HepG2 (cell line): ENCODE measurements around the gene EPB41L2. TPM values are rescaled to one million over a fixed set of nuclear protein-coding genes. Genes with fewer than 3 reads are reported as not detected.

ENCODE experiments used
- ATAC-seq: fragments of 200-7000 bp; cut with Tn5 transposase; 3 replicates; pipeline ENCODE4 v1.9.1; 2020; ENCODE audit warnings: mild to moderate bottlenecking, moderate library complexity
- BruUV-seq: library from RNA; stranded (reverse); fragments of 400-500 nt; replicated peaks from 2 replicates; lab custom pipeline; 2021; lab: Mats Ljungman, UMichigan
- CTCF ChIA-PET: fragments of 300-600 bp; formaldehyde crosslinking; extraction: SDS; loops from one replicate; lab custom pipeline; 2021; ENCODE audit warnings: low total read pairs, inconsistent platforms, low intra/inter-chr PET ratio; lab: Yijun Ruan, JAX
- POLR2A ChIA-PET: fragments of 350-600 bp; sonication (Branson Sonifier 250); formaldehyde crosslinking; loops from one replicate; lab custom pipeline; 2020; ENCODE audit warnings: antibody characterized with exemption, inconsistent platforms; lab: Yijun Ruan, JAX
- DNase-seq: peaks from one replicate; pipeline ENCODE4 v3.0.0-alpha.2; 2015; ENCODE audit warnings: low spot score
- FAIRE-seq: peaks from 3 replicates; lab custom pipeline; 2011; peaks lifted over from hg19 to GRCh38; lab: Jason Lieb, UNC
- H2AFZ ChIP-seq: one replicate; pipeline ENCODE4 v1.6.1; 2011; ENCODE audit warnings: low read length, inconsistent platforms
- H3K27ac ChIP-seq: fragments of 300-600 bp; 3 replicates; pipeline ENCODE4 v1.8.0; 2011; ENCODE audit warnings: mixed run types, mild to moderate bottlenecking, mixed read lengths, low read length, inconsistent platforms; ENCODE audit not compliant: insufficient read depth; ENCODE audit errors: extremely low read length
- H3K27me3 ChIP-seq, 2 experiments: fragments of 200-600 bp in 1 of 2; 2 replicates in 1 of 2; 3 replicates in 1 of 2; pipeline versions ENCODE4 v1.6.0 to v1.8.0; 2011; ENCODE audit warnings: low read length in 2 of 2, mild to moderate bottlenecking in 2 of 2, moderate library complexity in 2 of 2, inconsistent platforms in 1 of 2; ENCODE audit not compliant: insufficient read depth in 2 of 2, control insufficient read depth in 1 of 2
- H3K36me3 ChIP-seq, 2 experiments: fragments of 200-600 bp in 1 of 2; replicated peaks in 1 of 2; 2 replicates in 1 of 2; 3 replicates in 1 of 2; pipeline versions ENCODE4 v1.5.1 to v1.8.0; 2011; ENCODE audit warnings: low read length in 2 of 2, inconsistent platforms in 1 of 2; ENCODE audit not compliant: insufficient read depth in 2 of 2, control insufficient read depth in 1 of 2
- H3K4me1 ChIP-seq: 2 replicates; pipeline ENCODE4 v1.5.1; 2012; ENCODE audit warnings: low read length, inconsistent platforms; ENCODE audit not compliant: insufficient read depth
- H3K4me2 ChIP-seq: 2 replicates; pipeline ENCODE4 v1.6.0; 2011; ENCODE audit warnings: low read depth, low read length, inconsistent platforms
- H3K4me3 ChIP-seq, 3 experiments: fragments of 200-600 bp in 1 of 3; sonication (generic), shearing (Covaris generic) in 1 of 3; replicated peaks in 1 of 3; 2 replicates each; pipeline ENCODE4 v1.5.1; 2011 to 2016; ENCODE audit warnings: low read length in 3 of 3, inconsistent platforms in 2 of 3, low read depth in 2 of 3, mild to moderate bottlenecking in 2 of 3, control low read depth in 1 of 3, mixed read lengths in 1 of 3; ENCODE audit not compliant: insufficient read depth in 1 of 3
- H3K79me2 ChIP-seq: one replicate; pipeline ENCODE4 v1.6.1; 2011; ENCODE audit warnings: low read length, inconsistent platforms; ENCODE audit not compliant: insufficient read depth
- H3K9ac ChIP-seq: 2 replicates; pipeline ENCODE4 v1.6.0; 2011; ENCODE audit warnings: mild to moderate bottlenecking, low read depth, low read length, inconsistent platforms; ENCODE audit not compliant: insufficient read depth
- H3K9me3 ChIP-seq: 2 replicates; pipeline ENCODE4 v1.5.1; 2012; ENCODE audit warnings: mild to moderate bottlenecking, low read length
- H4K20me1 ChIP-seq: 2 replicates; pipeline ENCODE4 v1.6.0; 2011; ENCODE audit warnings: inconsistent platforms, mild to moderate bottlenecking, low read length, moderate library complexity; ENCODE audit not compliant: insufficient read depth
- ELF4 ChIP-seq: sonication (generic); formaldehyde crosslinking; IDR thresholded peaks from 2 replicates; pipeline ENCODE4 v1.5.0; 2020; ENCODE audit warnings: missing genetic modification reagents, mild to moderate bottlenecking, moderate library complexity, borderline replicate concordance
- HDAC2 ChIP-seq: sonication (generic); formaldehyde crosslinking; IDR thresholded peaks from 2 replicates; pipeline ENCODE4 v1.4.0; 2020; ENCODE audit warnings: missing genetic modification reagents
- HOXD1 ChIP-seq: sonication (generic); formaldehyde crosslinking; IDR thresholded peaks from 2 replicates; pipeline ENCODE4 v1.5.0; 2020; ENCODE audit warnings: missing genetic modification reagents
- IKZF1 ChIP-seq: fragments of 450-650 bp; IDR thresholded peaks from 2 replicates; pipeline ENCODE4 v1.7.1; 2016
- IRX3 ChIP-seq: sonication (generic); formaldehyde crosslinking; IDR thresholded peaks from 2 replicates; pipeline ENCODE4 v1.8.1; 2023; ENCODE audit warnings: mild to moderate bottlenecking, low read depth, missing genetic modification reagents, borderline replicate concordance
- JUN ChIP-seq: sonication (generic); formaldehyde crosslinking; IDR thresholded peaks from 2 replicates; pipeline ENCODE4 v1.4.0; 2020; ENCODE audit warnings: mild to moderate bottlenecking, missing genetic modification reagents
- RAD21 ChIP-seq: fragments of 450-650 bp; formaldehyde crosslinking; IDR thresholded peaks from 2 replicates; pipeline ENCODE4 v1.5.0; 2020; ENCODE audit warnings: mild to moderate bottlenecking
- SIN3A ChIP-seq: IDR thresholded peaks from 2 replicates; pipeline ENCODE4 v1.6.1; 2011; ENCODE audit warnings: low read depth, mild to moderate bottlenecking, control low read depth, low read length, borderline replicate concordance
- SIN3B ChIP-seq: fragments of 150-350 bp; IDR thresholded peaks from 2 replicates; pipeline ENCODE4 v1.6.1; 2014; ENCODE audit warnings: low read length
- SNAPC2 ChIP-seq: sonication (generic); formaldehyde crosslinking; IDR thresholded peaks from 2 replicates; pipeline ENCODE4 v1.8.1; 2022; ENCODE audit warnings: mild to moderate bottlenecking, missing genetic modification reagents
- ZBTB39 ChIP-seq: sonication (generic); formaldehyde crosslinking; IDR thresholded peaks from 2 replicates; pipeline ENCODE4 v1.5.0; 2020; ENCODE audit warnings: missing genetic modification reagents
- ZBTB49 ChIP-seq: sonication (generic); formaldehyde crosslinking; IDR thresholded peaks from 2 replicates; pipeline ENCODE4 v1.4.0; 2020; ENCODE audit warnings: missing genetic modification reagents, borderline replicate concordance
- ZNF234 ChIP-seq: sonication (generic); formaldehyde crosslinking; conservative IDR thresholded peaks from 2 replicates; pipeline ENCODE4 v1.5.1; 2020; ENCODE audit warnings: mild to moderate bottlenecking, missing genetic modification reagents
- ZNF460 ChIP-seq: sonication (generic); formaldehyde crosslinking; IDR thresholded peaks from 2 replicates; pipeline ENCODE4 v1.5.1; 2020; ENCODE audit warnings: missing genetic modification reagents, mild to moderate bottlenecking, borderline replicate concordance
- ZZZ3 ChIP-seq: sonication (generic); formaldehyde crosslinking; IDR thresholded peaks from 2 replicates; pipeline ENCODE4 v1.4.0; 2020; ENCODE audit warnings: missing genetic modification reagents, mild to moderate bottlenecking, borderline replicate concordance
- WGBS: methylation state at CpG from one replicate; pipeline ENCODE4 v1.1.6; 2017; ENCODE audit warnings: low lambda C conversion rate; 5-methylcytosine and 5-hydroxymethylcytosine counted together
- in situ Hi-C: cut with HindIII; loops from 2 replicates; pipeline ENCODE4 v1.10.0; 2017; ENCODE audit warnings: low pct_unique_long_range_greater_than_20kb; ENCODE audit not compliant: extremely low pct_ligation_motif_present
- intact Hi-C: fragments of 100-400 bp; cut with micrococcal nuclease; formaldehyde crosslinking; loops from one replicate; pipeline ENCODE4 v1.10.0; 2022; ENCODE audit not compliant: unreplicated experiment
- polyA plus RNA-seq, 8 experiments: library from polyadenylated mRNA; depleted of rRNA in 3 of 8; stranded (reverse) in 7 of 8; unstranded in 1 of 8; fragments of >200 nt; fragmentation: Illumina TruSeq in 4 of 8; extraction: Trizol in 4 of 8; gene quantifications; 2 replicates each; pipeline versions ENCODE4 v1.2.1 to v1.2.3, GENCODE V29; 2011 to 2016; ENCODE audit warnings: low read depth in 4 of 8, missing spikeins in 1 of 8, mixed read lengths in 1 of 8; ENCODE audit not compliant: insufficient read depth in 1 of 8
- total RNA-seq, 5 experiments: library from RNA; depleted of rRNA; stranded (reverse); fragments of >200 nt; fragmentation: Illumina TruSeq; extraction: Trizol; gene quantifications; 2 replicates each; pipeline ENCODE4 v1.2.3, GENCODE V29; 2016; ENCODE audit warnings: low read depth in 1 of 5

The EPB41L2 gene
- total and polyA plus RNA-seq, 2 of the 13 experiments (the other 11 are each of a cell fraction or from before 2014, with no cell fraction given): 41.7 to 56.4 TPM

- BruUV-seq: no TSS peak
- peaks cover 14 to 19% of the 10 kb centered on the region in 2 experiments for H3K36me3 ChIP-seq
- H4K20me1 ChIP-seq: no peaks in the 10 kb centered on the region
- ATAC-seq: no peak
- no peaks in the 10 kb centered on the region for H3K27me3 ChIP-seq
- TF ChIP-seq SIN3B (no peak), SNAPC2 (no peak), HOXD1 (CRISPR knock-in tag) (no peak)
- intact Hi-C loops (no loop called here), in situ Hi-C loops (no loop called here)
- H3K9me3 ChIP-seq: no peaks in the 10 kb centered on the region
- no peak for FAIRE-seq
- H3K4me1 ChIP-seq: peaks cover 11% of the 10 kb centered on the region
- no peak overlapping the region for H3K27ac ChIP-seq
- no peak for DNase-seq
- ChIA-PET CTCF (no interaction called here), POLR2A (interaction anchor here (0.6 kb wide), 1 partner anchor 13 kb away, joined by 3 read pairs; no protein-coding TSS in a partner anchor)
- H3K9ac ChIP-seq: no peak overlapping the region
- H3K4me3 ChIP-seq: no peak overlapping the region
- H3K79me2 ChIP-seq: no peaks in the 10 kb centered on the region
- H2AFZ ChIP-seq: no peak overlapping the region
- no peak overlapping the region for H3K4me2 ChIP-seq
Measured at GRCh38 chr6:130903602-130904001, 159.4 kb downstream of the EPB41L2 start.

- peaks cover 16 to 19% of the 10 kb centered on the region in 2 experiments for H3K36me3 ChIP-seq
- no peaks in the 10 kb centered on the region for H4K20me1 ChIP-seq
- ChIA-PET POLR2A (interaction anchor here (0.6 kb wide), 1 partner anchor 12 kb away, joined by 3 read pairs; no protein-coding TSS in a partner anchor), CTCF (no interaction called here)
- H3K4me1 ChIP-seq: peaks cover 7% of the 10 kb centered on the region
- in situ Hi-C loops: no loop called here
- TF ChIP-seq ZNF460 (CRISPR knock-in tag) (no peak), SIN3A (no peak), JUN (no peak), RAD21 (CRISPR knock-in tag) (no peak), ZBTB39 (CRISPR knock-in tag) (no peak), IKZF1 (no peak), ZNF234 (CRISPR knock-in tag) (no peak), ZZZ3 (CRISPR knock-in tag) (no peak), ELF4 (no peak), HDAC2 (no peak), ZBTB49 (CRISPR knock-in tag) (no peak), IRX3 (CRISPR knock-in tag) (no peak)
- ATAC-seq (peak; percentile 44; the same call in 2 of the 3 replicates), DNase-seq (no peak), FAIRE-seq (no peak)
- H3K27ac ChIP-seq: no peak overlapping the region
- H2AFZ ChIP-seq: no peak overlapping the region
- H3K4me3 ChIP-seq: no peak overlapping the region
- no TSS peak for BruUV-seq
- intact Hi-C loops: no loop called here
- no peak overlapping the region for H3K9ac ChIP-seq
- H3K27me3 ChIP-seq: no peaks in the 10 kb centered on the region
- 87% methylated on average over 1 of the region's 1 CpG for whole genome bisulfite sequencing
- no peak overlapping the region for H3K4me2 ChIP-seq
- H3K79me2 ChIP-seq: no peaks in the 10 kb centered on the region
- H3K9me3 ChIP-seq: no peaks in the 10 kb centered on the region
Measured at GRCh38 chr6:130903007-130903406, 160.0 kb downstream of the EPB41L2 start.
